Suprapubic skin (tissue), 3 donors: ENCODE data around the gene RAB26.
"Not testable (repeated sequence)": the region's sequence is repeated elsewhere in the genome, so short reads cannot be mapped to it uniquely, and the experiment has no call there.

Experiments
- POLR2A ChIP-seq, 2 donors: fragments of 450-650 bp; IDR thresholded peaks; one replicate each; pipeline ENCODE4 v1.6.1; 2017; ENCODE audit warnings: antibody characterized with exemption in 2 of 2, mild to moderate bottlenecking in 2 of 2, moderate library complexity in 2 of 2
- TF ChIP-seq, protein P1 (sequence below), 2 donors: fragments of 200-600 bp in 1 of 2; fragments of 450-650 bp in 1 of 2; sonication (generic) in 1 of 2; IDR thresholded peaks; one replicate each; pipeline ENCODE4 v1.5.1; 2016 to 2019; ENCODE audit warnings: antibody characterized with exemption in 2 of 2, mild to moderate bottlenecking in 1 of 2, moderate library complexity in 1 of 2

DNA sequence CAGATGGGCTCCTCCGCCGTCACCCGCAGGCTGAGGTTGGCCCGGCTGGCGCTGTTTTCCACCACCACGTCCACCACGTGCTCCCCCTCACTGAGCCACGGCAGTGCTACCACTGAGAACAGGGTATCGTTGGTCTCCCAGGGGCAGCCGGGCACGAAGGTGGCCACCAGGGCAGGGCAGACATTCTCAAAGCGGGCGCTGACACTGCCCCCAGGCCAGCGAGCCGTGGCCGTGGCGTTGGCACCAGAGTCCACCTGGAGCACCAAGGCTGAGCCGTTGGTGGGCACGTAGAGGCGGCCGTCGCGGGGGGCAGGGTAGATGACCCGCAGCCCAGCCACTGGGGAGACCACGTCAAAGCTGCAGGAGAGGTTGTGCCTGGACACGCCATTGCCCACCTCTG is 34.2 kb upstream of the RAB26 start:
- TF ChIP-seq, protein P1, sequence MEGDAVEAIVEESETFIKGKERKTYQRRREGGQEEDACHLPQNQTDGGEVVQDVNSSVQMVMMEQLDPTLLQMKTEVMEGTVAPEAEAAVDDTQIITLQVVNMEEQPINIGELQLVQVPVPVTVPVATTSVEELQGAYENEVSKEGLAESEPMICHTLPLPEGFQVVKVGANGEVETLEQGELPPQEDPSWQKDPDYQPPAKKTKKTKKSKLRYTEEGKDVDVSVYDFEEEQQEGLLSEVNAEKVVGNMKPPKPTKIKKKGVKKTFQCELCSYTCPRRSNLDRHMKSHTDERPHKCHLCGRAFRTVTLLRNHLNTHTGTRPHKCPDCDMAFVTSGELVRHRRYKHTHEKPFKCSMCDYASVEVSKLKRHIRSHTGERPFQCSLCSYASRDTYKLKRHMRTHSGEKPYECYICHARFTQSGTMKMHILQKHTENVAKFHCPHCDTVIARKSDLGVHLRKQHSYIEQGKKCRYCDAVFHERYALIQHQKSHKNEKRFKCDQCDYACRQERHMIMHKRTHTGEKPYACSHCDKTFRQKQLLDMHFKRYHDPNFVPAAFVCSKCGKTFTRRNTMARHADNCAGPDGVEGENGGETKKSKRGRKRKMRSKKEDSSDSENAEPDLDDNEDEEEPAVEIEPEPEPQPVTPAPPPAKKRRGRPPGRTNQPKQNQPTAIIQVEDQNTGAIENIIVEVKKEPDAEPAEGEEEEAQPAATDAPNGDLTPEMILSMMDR (IDR thresholded peaks at IDR 0.05): not testable (repeated sequence)
- not testable (repeated sequence) for TF ChIP-seq POLR2A (IDR thresholded peaks at IDR 0.05)
